Sigmoid colon (tissue), 7 donors: ENCODE data around the gene CCSER1. TPM values are rescaled to one million over a fixed set of nuclear protein-coding genes. Genes with fewer than 3 reads are reported as not detected.

ENCODE experiments used
- DNase-seq: peaks from one replicate; pipeline ENCODE4 v3.0.0-alpha.2; 2019
- H3K27ac ChIP-seq, 4 donors: fragments of 200-600 bp; sonication (generic); one replicate each; pipeline ENCODE4 v1.5.1; 2016 to 2019; ENCODE audit warnings: mild to moderate bottlenecking in 1 of 4
- H3K27me3 ChIP-seq, 3 donors: fragments of 200-600 bp; sonication (generic); one replicate each; pipeline ENCODE4 v1.5.1; 2019; ENCODE audit warnings: mild to moderate bottlenecking in 1 of 3
- H3K36me3 ChIP-seq, 4 donors: fragments of 200-600 bp; sonication (generic); one replicate each; pipeline ENCODE4 v1.5.1; 2016 to 2019
- H3K4me1 ChIP-seq, 4 donors: fragments of 200-600 bp; sonication (generic); one replicate each; pipeline ENCODE4 v1.5.1; 2017 to 2019
- H3K4me3 ChIP-seq, 4 donors: fragments of 200-600 bp; sonication (generic); one replicate each; pipeline ENCODE4 v1.5.1; 2017 to 2019; ENCODE audit warnings: mild to moderate bottlenecking in 2 of 4, moderate library complexity in 1 of 4
- H3K9me3 ChIP-seq, 4 donors: fragments of 200-600 bp in 3 of 4; sonication (generic) in 3 of 4; one replicate each; pipeline versions ENCODE4 v1.5.1 to v1.6.1; 2013 to 2019
- CTCF ChIP-seq, 4 experiments: fragments of 450-650 bp in 3 of 4; fragments of 200-600 bp in 1 of 4; IDR thresholded peaks; one replicate each; pipeline ENCODE4 v1.5.1; 2016 to 2019; ENCODE audit warnings: antibody characterized with exemption in 4 of 4, mild to moderate bottlenecking in 3 of 4, moderate library complexity in 2 of 4
- EP300 ChIP-seq, 4 donors: sonication (generic); formaldehyde crosslinking; IDR thresholded peaks; one replicate each; pipeline ENCODE4 v1.6.1; 2017; ENCODE audit warnings: antibody characterized with exemption in 4 of 4
- POLR2A ChIP-seq, 2 donors: fragments of 450-650 bp; IDR thresholded peaks; one replicate each; pipeline ENCODE4 v1.6.1; 2016; ENCODE audit warnings: antibody characterized with exemption in 2 of 2, mild to moderate bottlenecking in 2 of 2, moderate library complexity in 2 of 2
- POLR2AphosphoS5 ChIP-seq, 4 donors: sonication (generic); formaldehyde crosslinking; IDR thresholded peaks; one replicate each; pipeline ENCODE4 v1.6.1; 2017; ENCODE audit warnings: antibody characterized with exemption in 4 of 4
- WGBS, 2 donors: extraction: QIAGEN DNeasy Blood & Tissue Kit; methylation state at CpG; one replicate each; pipeline ENCODE4 v1.1.7; 2013; 5-methylcytosine and 5-hydroxymethylcytosine counted together
- intact Hi-C: fragments of 100-400 bp; cut with DNase I; formaldehyde crosslinking; loops from one replicate; pipeline ENCODE4 v1.15.1; 2023
- polyA plus RNA-seq, 3 donors: library from polyadenylated mRNA; stranded (reverse); fragments of 200-250 nt; gene quantifications; one replicate each; pipeline ENCODE4 v1.2.3, GENCODE V29; 2013
- total RNA-seq, 4 donors: library from RNA; depleted of rRNA; stranded (reverse); fragments of >200 nt; gene quantifications; one replicate each; pipeline ENCODE4 v1.1.0, GENCODE V29; 2016
- donor health status: healthy with polysubstance abuse.
- donor health status: Bipolar disorder and iron deficiency.
- donor health status: healthy.

CCSER1 gene
- total and polyA plus RNA-seq, 7 donors, result 1.6 to 7.2 (median 4.2) TPM

DNA sequence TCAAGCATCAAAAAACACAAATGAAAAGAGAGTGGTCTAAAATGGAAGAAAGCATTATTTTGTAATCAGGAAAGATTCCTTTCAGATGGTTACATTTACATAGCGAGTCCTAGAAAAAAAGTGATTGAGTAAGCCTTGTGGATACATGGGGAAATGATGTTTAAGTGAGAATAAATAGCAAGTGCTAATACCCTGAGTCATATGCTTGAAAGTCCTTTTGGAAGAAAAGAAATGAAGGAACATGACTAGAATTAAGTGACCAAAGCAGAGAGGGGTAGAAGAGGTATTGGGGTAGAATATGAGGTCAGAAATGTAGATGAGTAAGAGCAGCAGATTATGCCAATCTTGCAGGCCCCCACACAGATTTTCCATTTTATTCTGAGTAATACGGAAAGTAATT lies 1361.8 kb downstream of the CCSER1 start:
- intact Hi-C loops, result no loop called here
- H3K9me3 ChIP-seq, result no peaks in the 10 kb centered on the region
- no peak overlapping the region for H3K4me3 ChIP-seq
- no peaks in the 10 kb centered on the region for H3K36me3 ChIP-seq
- no peak for DNase-seq
- H3K4me1 ChIP-seq, result no peaks in the 10 kb centered on the region
- no peak overlapping the region for H3K27ac ChIP-seq
- 93 to 98% methylated on average over 2 of the region's 2 CpGs for WGBS, 2 donors
- H3K27me3 ChIP-seq, result no peaks in the 10 kb centered on the region
- TF ChIP-seq POLR2AphosphoS5 (IDR thresholded peaks at IDR 0.05) (no peak), POLR2A (IDR thresholded peaks at IDR 0.05) (no peak), EP300 (IDR thresholded peaks at IDR 0.05) (no peak), CTCF (IDR thresholded peaks at IDR 0.05) (no peak)

- no peak overlapping the region for H3K4me3 ChIP-seq
- 85 to 88% methylated on average over 4 of the region's 4 CpGs for WGBS, 2 donors
- no peak for DNase-seq
- H3K4me1 ChIP-seq, result no peaks in the 10 kb centered on the region
- H3K27ac ChIP-seq, result no peak overlapping the region
- TF ChIP-seq POLR2A (IDR thresholded peaks at IDR 0.05) (no peak), CTCF (IDR thresholded peaks at IDR 0.05) (no peak), EP300 (IDR thresholded peaks at IDR 0.05) (no peak), POLR2AphosphoS5 (IDR thresholded peaks at IDR 0.05) (no peak)
- H3K9me3 ChIP-seq, result no peaks in the 10 kb centered on the region
- intact Hi-C loops, result no loop called here
- no peaks in the 10 kb centered on the region for H3K27me3 ChIP-seq
- no peaks in the 10 kb centered on the region for H3K36me3 ChIP-seq
Observed at GRCh38 chr4:91497892-91498291, 1370.7 kb downstream of the CCSER1 start.

GRCh38 chr4:91502365-91502764 lies 1375.2 kb downstream of the CCSER1 start:
- Histone ChIP-seq H3K4me3 (no peak overlapping the region), H3K9me3 (no peaks in the 10 kb centered on the region), H3K27ac (no peak overlapping the region), H3K27me3 (no peaks in the 10 kb centered on the region), H3K36me3 (no peaks in the 10 kb centered on the region), H3K4me1 (no peaks in the 10 kb centered on the region)
- no peak for DNase-seq
- TF ChIP-seq POLR2AphosphoS5 (IDR thresholded peaks at IDR 0.05) (no peak), CTCF (IDR thresholded peaks at IDR 0.05) (no peak), POLR2A (IDR thresholded peaks at IDR 0.05) (no peak)
- intact Hi-C loops, result no loop called here

DNA sequence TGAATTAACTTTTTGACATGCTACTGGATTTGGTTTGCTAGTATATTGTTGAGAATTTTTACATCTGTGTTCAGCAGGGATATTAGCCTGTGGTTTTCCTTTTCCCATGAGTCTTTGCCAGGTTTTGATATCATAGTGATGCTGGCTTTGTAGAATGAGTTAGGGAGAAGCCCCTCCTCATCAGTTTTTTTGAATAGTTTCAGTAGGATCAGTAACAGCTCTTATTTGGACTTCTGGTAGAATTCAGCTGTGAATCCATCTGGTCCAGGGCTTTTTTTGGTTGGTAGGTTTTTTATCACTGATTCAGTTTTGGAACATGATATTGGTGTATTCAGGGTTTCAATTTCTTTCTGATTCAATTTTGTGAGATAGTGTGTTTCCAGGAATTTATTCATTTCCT lies 1386.1 kb downstream of the CCSER1 start:
- Histone ChIP-seq H3K4me1 (no peaks in the 10 kb centered on the region), H3K9me3 (peaks cover 0 to 2% (median 0%) of the 10 kb centered on the region in 4 donors), H3K36me3 (no peaks in the 10 kb centered on the region), H3K4me3 (no peak overlapping the region), H3K27ac (no peak overlapping the region), H3K27me3 (no peaks in the 10 kb centered on the region)
- no peak for TF ChIP-seq POLR2A (IDR thresholded peaks at IDR 0.05)
- TF ChIP-seq EP300 (IDR thresholded peaks at IDR 0.05), result no peak
- TF ChIP-seq CTCF (IDR thresholded peaks at IDR 0.05), result no peak
- TF ChIP-seq POLR2AphosphoS5 (IDR thresholded peaks at IDR 0.05), result no peak
- no peak for DNase-seq
- intact Hi-C loops, result no loop called here

DNA sequence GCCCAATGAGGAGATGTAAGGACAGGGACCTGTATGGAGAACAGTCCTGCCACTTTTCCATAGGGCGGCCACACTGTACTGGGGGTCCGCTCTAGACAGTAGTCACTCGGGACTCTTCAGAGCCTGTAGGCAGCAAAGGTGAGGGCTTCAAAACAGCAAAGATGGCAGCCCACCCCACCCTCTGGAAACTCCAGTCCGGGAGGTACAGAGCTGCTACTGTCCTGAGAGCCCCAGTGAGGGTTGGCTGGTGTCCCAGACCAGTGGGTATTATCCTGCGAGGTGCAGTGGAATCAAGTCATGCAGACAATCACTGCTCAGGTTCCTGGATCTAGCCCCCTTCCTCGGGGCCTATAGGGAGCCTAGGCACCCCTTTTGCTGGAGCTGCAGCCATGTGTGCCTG lies 1392.0 kb downstream of the CCSER1 start:
- no peak overlapping the region for H3K4me3 ChIP-seq
- H3K27ac ChIP-seq, result no peak overlapping the region
- peaks cover 0 to 3% (median 0%) of the 10 kb centered on the region in 4 donors for H3K9me3 ChIP-seq
- TF ChIP-seq POLR2AphosphoS5 (IDR thresholded peaks at IDR 0.05), result no peak
- TF ChIP-seq EP300 (IDR thresholded peaks at IDR 0.05), result no peak
- TF ChIP-seq CTCF (IDR thresholded peaks at IDR 0.05), result no peak
- no peak for TF ChIP-seq POLR2A (IDR thresholded peaks at IDR 0.05)
- H3K4me1 ChIP-seq, result no peaks in the 10 kb centered on the region
- 92 to 95% methylated on average over 6 of the region's 6 CpGs for WGBS, 2 donors
- DNase-seq, result no peak
- intact Hi-C loops, result no loop called here
- no peaks in the 10 kb centered on the region for H3K36me3 ChIP-seq
- no peaks in the 10 kb centered on the region for H3K27me3 ChIP-seq
